Mesenteric fat pad (tissue), 1 donor: Measurements from ENCODE around the gene GRIK2. TPM values are rescaled to one million over a fixed set of nuclear protein-coding genes. Genes with fewer than 3 reads are reported as not detected.
"Not testable (repeated sequence)": the region's sequence is repeated elsewhere in the genome, so short reads cannot be mapped to it uniquely, and the experiment has no call there.

Source experiments
- DNase-seq: peaks from one replicate; pipeline ENCODE4 v3.0.0-alpha.2; 2020; ENCODE audit warnings: low spot score
- long read RNA-seq: library from polyadenylated mRNA; unstranded; transcript quantifications from one replicate; pipeline ENCODE4 v2.0.0, GENCODE V29; 2020
- total RNA-seq: library from RNA; stranded (reverse); fragmentation: NEBNext Ultra II Directional; extraction: Animal tissue kit (Norgen Biotek cat#: 25700); gene quantifications from one replicate; pipeline ENCODE4 v1.2.1, GENCODE V29; 2021
- donor health status: DM: yes; HTN: yes; CAD: no.

Gene GRIK2
- total RNA-seq = not detected
- long read RNA-seq = 0 reads

GRCh38 chr6:101393251-101393828, at the start of gene GRIK2:
GRIK2 (plus strand) TSS chr6:101393708.
- no peak for DNase-seq

- no peak for DNase-seq
These were observed 48.6 kb upstream of the GRIK2 start for GRCh38 chr6:101344885-101345284.

- no peak for DNase-seq
These were observed 44.7 kb upstream of the GRIK2 start for GRCh38 chr6:101348816-101349215.

GRCh38 chr6:101350631-101351030, 42.9 kb upstream of the GRIK2 start:
- DNase-seq = not testable (repeated sequence)

- DNase-seq = no peak
These were observed 42.3 kb upstream of the GRIK2 start for GRCh38 chr6:101351173-101351572.

DNA sequence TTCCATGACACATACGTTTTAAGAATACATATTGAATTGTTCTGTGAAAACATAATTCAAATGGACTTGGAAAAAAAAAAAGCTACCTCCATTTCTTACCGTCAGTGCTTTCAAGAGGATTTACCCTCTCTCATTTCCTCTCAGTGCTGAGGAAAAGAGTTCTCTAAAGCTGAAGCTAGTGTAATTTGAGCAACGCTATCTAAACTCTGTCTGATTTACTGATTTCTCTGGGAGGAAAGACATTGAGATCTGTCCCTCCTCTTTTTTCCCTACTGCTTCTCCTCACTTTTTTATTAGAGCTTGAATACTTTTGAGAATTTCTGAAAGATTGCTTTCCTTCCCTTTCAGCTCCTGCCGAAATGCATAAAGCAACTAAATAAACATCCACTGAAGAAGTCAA, 41.2 kb upstream of the GRIK2 start:
- no peak for DNase-seq

DNA sequence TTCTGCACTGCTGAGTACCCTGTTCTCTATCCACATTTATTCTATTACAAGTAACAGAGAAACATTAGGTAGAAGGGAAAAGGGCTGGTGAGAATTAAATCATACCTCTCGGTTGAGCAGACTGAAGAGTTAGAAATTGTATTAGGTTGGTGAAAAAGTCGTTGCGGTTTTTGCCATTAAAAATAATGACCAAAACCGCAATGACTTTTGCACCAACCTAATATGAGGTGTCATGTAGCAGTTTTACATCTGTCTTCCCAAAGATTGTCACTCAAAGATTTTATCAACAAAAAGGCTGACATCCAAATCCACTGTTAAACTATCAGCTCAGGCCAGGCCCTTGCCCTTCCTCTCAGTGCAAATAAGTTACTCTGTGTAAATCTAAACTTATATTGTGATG, 28.3 kb upstream of the GRIK2 start:
- DNase-seq = no peak

DNA sequence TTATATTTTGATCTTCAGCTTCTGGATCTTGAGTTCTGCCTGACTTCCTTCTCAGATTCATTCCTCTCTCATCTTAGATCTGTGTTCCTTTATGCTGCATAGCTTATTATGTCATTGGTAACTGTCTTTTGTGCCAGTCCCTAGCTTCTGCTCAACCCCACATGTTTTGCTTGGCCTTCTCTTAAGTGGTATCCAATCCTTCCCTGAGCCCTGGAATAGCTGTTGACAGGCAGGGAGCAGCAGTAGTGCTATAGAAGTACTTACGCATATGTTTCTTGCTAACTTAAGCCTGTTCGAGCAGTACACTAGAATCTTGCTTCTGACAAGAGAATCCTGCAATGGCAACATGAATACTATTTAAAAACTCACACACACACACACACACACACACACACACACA, 13.6 kb upstream of the GRIK2 start:
- no peak for DNase-seq

GRCh38 chr6:101380897-101381630, 12.4 kb upstream of the GRIK2 start:
- DNase-seq = no peak

DNA sequence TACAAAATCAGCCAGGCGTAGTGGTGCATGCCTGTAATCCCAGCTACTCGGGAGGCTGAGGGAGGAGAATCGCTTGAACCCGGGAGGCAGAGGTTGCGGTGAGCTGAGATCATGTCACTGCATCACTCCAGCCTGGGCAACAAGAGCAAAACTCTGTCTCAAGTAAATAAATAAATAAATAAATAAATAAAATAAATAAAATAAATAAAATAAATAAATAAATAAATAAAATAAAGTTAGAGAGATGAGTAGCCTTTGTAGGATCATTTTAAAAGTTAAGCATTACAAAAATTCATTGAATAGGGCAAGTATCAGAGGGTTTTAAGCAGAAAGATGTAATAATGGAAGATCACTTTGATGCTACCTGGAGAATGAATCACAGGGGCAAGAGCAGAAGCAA, 9.8 kb upstream of the GRIK2 start:
- DNase-seq = not testable (repeated sequence)

- DNase-seq = no peak
These were observed 6.5 kb upstream of the GRIK2 start for GRCh38 chr6:101386982-101387381.

DNA sequence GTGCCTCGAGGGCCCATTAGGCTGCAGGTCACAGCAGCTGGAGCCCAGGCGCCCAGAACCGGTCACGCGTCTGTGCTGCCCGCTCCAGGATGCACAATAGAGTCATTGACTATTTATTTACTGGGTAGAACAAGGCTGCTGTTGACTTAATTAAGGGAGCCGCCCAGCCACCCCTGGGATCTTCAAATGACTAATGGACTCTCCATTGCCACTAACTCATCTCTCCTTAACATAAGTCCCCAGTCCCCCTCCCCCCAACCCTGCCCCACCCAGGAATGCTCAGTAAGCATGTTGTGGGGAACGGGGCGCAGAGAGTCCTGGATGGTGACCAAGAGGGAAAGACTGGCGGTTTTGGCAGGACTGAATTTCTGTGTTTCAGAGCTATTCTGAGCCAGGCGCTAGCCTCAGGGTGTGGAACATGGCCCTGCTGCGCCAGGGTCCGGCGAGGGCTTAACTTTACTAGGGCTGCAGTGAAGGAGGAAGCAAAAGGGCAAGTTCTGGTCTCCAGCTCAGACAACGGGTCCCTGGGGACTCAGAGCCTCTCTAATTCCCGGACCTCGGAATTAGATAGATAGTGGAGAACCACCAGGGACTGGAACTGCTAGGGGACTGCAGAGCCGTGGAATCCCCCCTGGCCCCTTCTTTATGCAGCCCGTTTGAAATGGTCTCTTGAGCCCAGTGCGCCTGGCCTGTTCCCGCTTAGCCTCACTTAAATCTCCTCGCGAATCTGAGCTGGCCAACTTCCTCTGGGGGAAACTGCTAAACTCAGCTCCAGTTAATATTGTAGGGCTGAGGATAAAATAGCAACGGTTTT, 1.5 kb upstream of the GRIK2 start:
- no peak for DNase-seq

- no peak for DNase-seq
These were observed 800 bp upstream of the GRIK2 start for GRCh38 chr6:101392586-101393230.

DNA sequence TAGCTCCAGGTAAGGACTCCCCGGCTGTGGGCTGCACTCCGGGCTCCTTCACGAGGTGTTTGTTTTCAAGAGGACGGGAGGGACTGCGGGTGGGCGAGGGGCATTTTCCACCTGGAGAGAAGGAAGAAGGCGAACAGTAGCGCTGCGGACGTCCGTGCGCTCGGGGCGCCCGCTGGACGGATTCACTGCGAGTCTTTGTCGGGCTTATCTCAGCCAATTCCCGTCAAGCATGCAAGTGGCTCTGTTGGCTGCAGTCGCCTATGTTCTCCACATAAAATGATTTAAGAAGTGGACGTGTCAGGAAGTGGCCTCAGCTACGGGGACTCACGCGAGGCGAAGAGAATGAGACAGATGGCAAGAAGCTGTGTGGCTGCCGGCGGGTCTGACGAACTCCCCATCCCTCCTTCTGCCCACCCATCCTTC, 332 bp downstream of the GRIK2 start:
- no peak for DNase-seq

- DNase-seq = no peak
These were observed 1.4 kb downstream of the GRIK2 start for GRCh38 chr6:101394936-101395335.

GRCh38 chr6:101395345-101395744, 1.8 kb downstream of the GRIK2 start:
- DNase-seq = no peak

DNA sequence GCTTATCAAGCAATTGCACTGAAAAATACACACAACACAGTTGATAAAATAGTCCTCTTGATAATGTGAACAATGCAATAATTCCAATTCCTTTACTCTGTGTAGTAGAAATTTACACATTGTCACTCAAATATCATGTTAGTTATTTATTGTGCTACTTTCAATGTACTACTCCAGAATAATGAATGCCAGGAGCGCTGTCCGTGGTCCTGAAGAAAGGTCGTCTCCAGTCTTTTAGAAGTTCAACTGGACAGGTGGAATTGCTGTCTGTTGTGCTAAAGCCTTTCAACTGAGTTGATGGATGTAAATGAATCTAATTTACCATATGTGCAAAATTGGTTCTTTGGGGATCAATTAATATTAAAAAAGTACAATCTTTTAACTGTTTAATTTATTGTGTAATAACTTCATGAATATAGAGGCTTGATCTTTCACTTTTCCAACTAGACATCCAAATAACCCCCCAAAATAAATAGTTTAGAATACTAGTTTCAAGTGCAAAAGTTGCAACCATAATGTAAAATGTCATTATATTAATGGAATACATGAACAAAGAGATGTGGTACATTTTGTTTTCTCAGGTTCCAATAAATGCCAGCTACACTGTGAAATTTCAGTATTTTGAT, 3.2 kb downstream of the GRIK2 start:
- DNase-seq = no peak

- no peak for DNase-seq
These were observed 3.7 kb downstream of the GRIK2 start for GRCh38 chr6:101397199-101397598.

DNA sequence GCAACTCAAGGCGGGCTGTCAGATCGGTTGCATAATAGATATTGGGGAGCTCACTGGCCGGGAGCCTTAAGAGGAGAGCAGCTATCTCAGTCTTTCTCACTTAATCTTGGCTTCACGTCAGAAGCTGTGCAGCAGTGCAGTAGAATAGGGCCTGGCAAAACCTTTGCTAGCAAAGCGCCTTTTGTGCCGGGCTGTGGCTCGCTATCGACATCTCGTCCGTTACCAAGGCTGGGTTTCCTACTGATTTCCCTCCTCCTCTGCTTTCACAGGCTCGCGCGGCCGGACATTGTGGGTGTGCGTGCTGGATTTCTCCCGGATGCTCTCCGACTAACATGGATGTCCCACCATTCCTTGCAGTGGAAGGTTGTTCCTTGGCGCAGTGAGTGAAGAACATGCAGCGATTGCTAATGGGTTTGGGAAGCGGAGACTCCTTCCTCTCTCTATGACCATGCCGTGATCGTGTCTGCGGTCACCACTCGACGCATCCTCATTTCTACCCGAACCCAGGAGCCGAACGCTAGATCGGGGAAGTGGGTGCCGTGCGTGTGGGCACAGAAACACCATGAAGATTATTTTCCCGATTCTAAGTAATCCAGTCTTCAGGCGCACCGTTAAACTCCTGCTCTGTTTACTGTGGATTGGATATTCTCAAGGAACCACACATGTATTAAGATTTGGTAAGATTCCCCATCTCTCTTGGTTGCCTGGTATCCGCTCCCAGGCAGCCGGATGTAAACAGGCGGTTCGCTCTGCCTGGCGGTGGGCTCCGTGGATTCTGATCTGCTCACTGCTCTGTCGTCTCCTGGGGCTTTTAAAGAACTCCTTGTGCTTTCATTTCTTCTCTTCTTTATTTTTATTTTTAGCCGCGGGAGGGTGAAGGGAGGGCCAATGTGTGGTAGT, 5.5 kb downstream of the GRIK2 start:
- DNase-seq = no peak

GRCh38 chr6:101399616-101400162, 6.2 kb downstream of the GRIK2 start:
- DNase-seq = no peak
